ENCODE data around the gene LTBP1. TPM values are rescaled to one million over a fixed set of nuclear protein-coding genes. Genes with fewer than 3 reads are reported as not detected.

Gene LTBP1
- total and polyA plus RNA-seq, 2 of the 13 experiments (the other 11 are each of a cell fraction or from before 2014, with no cell fraction given): 0.12 to 0.22 TPM

DNA sequence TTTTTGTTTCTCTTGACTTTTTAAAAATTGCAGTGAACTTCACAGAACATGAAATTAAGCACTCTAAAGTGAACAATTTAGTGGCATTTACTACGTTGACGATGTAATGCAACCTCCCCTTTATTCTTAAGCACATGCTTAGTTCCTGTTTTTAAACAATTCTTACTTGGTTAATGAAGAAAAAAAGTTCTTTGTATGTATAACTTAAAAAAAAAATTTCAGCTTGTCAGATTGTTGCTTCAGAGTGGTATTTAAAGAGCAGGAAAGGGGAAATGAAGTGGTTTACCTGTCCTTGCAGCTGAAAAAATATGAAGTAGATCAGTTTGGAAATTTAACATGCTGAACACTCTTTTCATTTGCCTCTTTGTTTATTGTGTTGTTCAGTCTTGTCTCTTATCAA lies 434.0 kb downstream of the LTBP1 start:
- in situ Hi-C loops (cut with HindIII; ENCODE audit: extremely low pct_ligation_motif_present, low pct_unique_long_range_greater_than_20kb) (no loop called here), intact Hi-C loops (cut with micrococcal nuclease; ENCODE audit: unreplicated experiment) (loop anchor here (5.0 kb wide), 1 partner anchor 62 kb away; no protein-coding TSS in a partner anchor)
- Histone ChIP-seq H3K79me2 (ENCODE audit: insufficient read depth, low read length) (no peaks in the 10 kb centered on the region), H2AFZ (ENCODE audit: low read length) (no peak overlapping the region), H3K27me3 (ENCODE audit: control insufficient read depth in 1 of 2, insufficient read depth in 2 of 2, low read length in 2 of 2) (peaks cover 0 to 15% of the 10 kb centered on the region in 2 experiments; a peak in 2 of 5 replicates), H4K20me1 (ENCODE audit: insufficient read depth, low read length) (no peaks in the 10 kb centered on the region), H3K27ac (ENCODE audit: extremely low read length, insufficient read depth, low read length) (no peak overlapping the region), H3K4me1 (ENCODE audit: insufficient read depth, low read length) (no peaks in the 10 kb centered on the region), H3K9ac (ENCODE audit: insufficient read depth, low read depth, low read length) (no peak overlapping the region), H3K36me3 (replicated peaks in 1 of 2; ENCODE audit: control insufficient read depth in 1 of 2, insufficient read depth in 2 of 2, low read length in 2 of 2) (no peaks in the 10 kb centered on the region), H3K4me2 (ENCODE audit: low read depth, low read length) (no peak overlapping the region), H3K4me3 (replicated peaks in 1 of 3; ENCODE audit: insufficient read depth in 1 of 3, low read depth in 2 of 3, low read length in 3 of 3) (no peak overlapping the region), H3K9me3 (ENCODE audit: low read length) (no peaks in the 10 kb centered on the region)
- WGBS (ENCODE audit: low lambda C conversion rate): 52% methylated on average over 2 of the region's 2 CpGs
- FAIRE-seq (peak; percentile 23), DNase-seq (ENCODE audit: low spot score) (no peak), ATAC-seq (no peak)
- ChIA-PET CTCF (ENCODE audit: low intra/inter-chr PET ratio, low total read pairs) (no interaction called here), POLR2A (no interaction called here)
- TF ChIP-seq ZNF780A (CRISPR knock-in tag; IDR thresholded peaks at IDR 0.05) (no peak), PCBP1 (IDR thresholded peaks at IDR 0.05; ENCODE audit: borderline replicate concordance, low read depth, low read length) (no peak), ZNF34 (CRISPR knock-in tag; IDR thresholded peaks at IDR 0.05; ENCODE audit: borderline replicate concordance) (no peak), LCORL (IDR thresholded peaks at IDR 0.05) (no peak), LCORL (CRISPR knock-in tag; IDR thresholded peaks at IDR 0.05) (no peak), ZBTB21 (CRISPR knock-in tag; IDR thresholded peaks at IDR 0.05) (no peak), ZUFSP (CRISPR knock-in tag; IDR thresholded peaks at IDR 0.05; ENCODE audit: borderline replicate concordance) (no peak), CREM (IDR thresholded peaks at IDR 0.05) (no peak), CREM (CRISPR knock-in tag; IDR thresholded peaks at IDR 0.05) (no peak), KMT2A (CRISPR knock-in tag; IDR thresholded peaks at IDR 0.05) (no peak), RAD51 (IDR thresholded peaks at IDR 0.05; ENCODE audit: borderline replicate concordance) (no peak), TCF12 (IDR thresholded peaks at IDR 0.05) (no peak), TCF12 (CRISPR knock-in tag; IDR thresholded peaks at IDR 0.05) (no peak), SKIL (CRISPR knock-in tag; IDR thresholded peaks at IDR 0.05; ENCODE audit: borderline replicate concordance) (no peak), BRCA1 (CRISPR knock-in tag; IDR thresholded peaks at IDR 0.05) (no peak), RAD21 (CRISPR knock-in tag; IDR thresholded peaks at IDR 0.05) (no peak), NR2F1 (CRISPR knock-in tag; IDR thresholded peaks at IDR 0.05) (no peak), KDM4B (CRISPR knock-in tag; IDR thresholded peaks at IDR 0.05) (no peak), ATAD3A (CRISPR knock-in tag; IDR thresholded peaks at IDR 0.05) (no peak)
- no TSS peak for BruUV-seq (replicated peaks)

Data from HepG2 (cell line).